ENCODE results near the gene HCRTR1. TPM values are rescaled to one million over a fixed set of nuclear protein-coding genes. Genes with fewer than 3 reads are reported as not detected.

The HCRTR1 gene
- total and polyA plus RNA-seq, 2 of the 8 experiments (the other 6 are each of a cell fraction or from before 2014, with no cell fraction given): 0.35 to 0.39 TPM

GRCh38 chr1:31671147-31671546, 53.7 kb downstream of the HCRTR1 start:
- Histone ChIP-seq H2BK5ac (ENCODE audit: low read depth, low read length) (no peak overlapping the region), H3K23me2 (ENCODE audit: low read depth, low read length) (no peaks in the 10 kb centered on the region), H4K8ac (ENCODE audit: extremely low read depth, insufficient read depth, low read length) (no peak overlapping the region), H3K27ac (ENCODE audit: low read depth, low read length) (no peak overlapping the region), H4K20me1 (replicated peaks in 1 of 2; ENCODE audit: control insufficient read depth in 1 of 2, insufficient read depth in 2 of 2, low read length in 2 of 2) (no peaks in the 10 kb centered on the region), H2BK20ac (ENCODE audit: low read length) (no peak overlapping the region), H2BK12ac (ENCODE audit: low read depth, low read length) (no peak overlapping the region), H3K18ac (ENCODE audit: extremely low read depth, low read length) (no peak overlapping the region), H3K79me2 (ENCODE audit: control insufficient read depth in 1 of 2, insufficient read depth in 2 of 2, low read length in 2 of 2) (no peaks in the 10 kb centered on the region), H2AFZ (ENCODE audit: low read length) (no peak overlapping the region), H2BK15ac (ENCODE audit: low read length) (no peak overlapping the region), H4K5ac (ENCODE audit: insufficient read length, low read depth, low read length) (no peak overlapping the region), H3K36me3 (ENCODE audit: control insufficient read depth in 2 of 4, insufficient read depth in 4 of 4, low read length in 3 of 4) (no peaks in the 10 kb centered on the region), H2AK5ac (ENCODE audit: low read depth, low read length) (no peak overlapping the region), H3K23ac (ENCODE audit: insufficient read length) (no peak overlapping the region), H3K4me1 (replicated peaks in 1 of 4; ENCODE audit: control insufficient read depth in 3 of 4, insufficient read depth in 4 of 4, low read length in 3 of 4) (peaks cover 0 to 13% (median 8%) of the 10 kb centered on the region in 4 experiments; a peak in 5 of 7 replicates), H4K91ac (replicated peaks; ENCODE audit: insufficient read length, low read length) (no peak overlapping the region), H2BK120ac (replicated peaks; ENCODE audit: low read depth, low read length) (no peak overlapping the region), H3K9me3 (ENCODE audit: insufficient read depth in 2 of 2, low read depth in 1 of 2, low read length in 1 of 2) (no peaks in the 10 kb centered on the region), H3K4me2 (ENCODE audit: insufficient read depth in 1 of 2, low read depth in 2 of 2, low read length in 2 of 2) (no peak overlapping the region), H3K79me1 (ENCODE audit: low read depth, low read length) (no peaks in the 10 kb centered on the region), H3K4me3 (ENCODE audit: extremely low read depth in 1 of 4, insufficient read depth in 2 of 4, low read depth in 3 of 4, low read length in 4 of 4) (no peak overlapping the region), H3K9ac (replicated peaks in 1 of 4; ENCODE audit: extremely low read depth in 1 of 4, low read depth in 3 of 4, low read length in 3 of 4) (no peak overlapping the region), H3K14ac (ENCODE audit: insufficient read length) (no peak overlapping the region), H3K4ac (replicated peaks; ENCODE audit: insufficient read length, low read depth, low read length) (no peak overlapping the region), H3K27me3 (replicated peaks in 1 of 4; ENCODE audit: control insufficient read depth in 3 of 4, extremely low read depth in 1 of 4, insufficient read depth in 3 of 4, low read length in 3 of 4) (no peaks in the 10 kb centered on the region), H3K56ac (replicated peaks; ENCODE audit: insufficient read length, low read depth, low read length) (no peak overlapping the region)
- ChIA-PET CTCF (ENCODE audit: partially characterized antibody) (interaction anchor here (0.7 to 24.1 kb wide), 10 partner anchors 5 to 129 kb away, joined by 3 to 370 read pairs (median 4); partner anchors contain the start of gene PEF1), POLR2A (ENCODE audit: partially characterized antibody) (interaction anchor here (0.9 to 1.8 kb wide), 3 partner anchors 15 to 74 kb away, joined by 3 to 6 read pairs (median 4); no protein-coding TSS in a partner anchor)
- WGBS, 2 experiments (ENCODE audit: extremely low coverage in 1 of 2, insufficient coverage in 1 of 2, insufficient read length in 1 of 2, insufficient replicate concordance in 2 of 2, low coverage in 1 of 2, low lambda C conversion rate in 2 of 2, missing lambda C conversion rate in 1 of 2): 94% methylated on average over 10 of the region's 11 CpGs; no CpG with 5 or more reads in 1 of the 2 experiments
- DNase-seq (ENCODE audit: low read depth in 1 of 2, low spot score in 2 of 2) (no peak), FAIRE-seq (no peak)
- TF ChIP-seq SUZ12 (IDR thresholded peaks at IDR 0.05; ENCODE audit: low read length): no peak
- no peak for TF ChIP-seq BCL11A (IDR thresholded peaks at IDR 0.05; ENCODE audit: low read depth in 2 of 2, low read length in 2 of 2)
- TF ChIP-seq SIN3A (conservative IDR thresholded peaks at IDR 0.05 in 1 of 2, IDR thresholded peaks at IDR 0.05 in 1 of 2; ENCODE audit: low read depth in 1 of 2, low read length in 2 of 2): no peak
